Astrocyte (in vitro differentiated cells and primary cell): ENCODE results near the gene NDST4. TPM values are rescaled to one million over a fixed set of nuclear protein-coding genes. Genes with fewer than 3 reads are reported as not detected.

Source experiments
- DNase-seq: peaks from one replicate; pipeline ENCODE4 v3.0.0-alpha.2; 2010; ENCODE audit warnings: low read depth
- FAIRE-seq: peaks from 2 replicates; lab custom pipeline; 2011; peaks lifted over from hg19 to GRCh38; lab: Jason Lieb, UNC
- H2AFZ ChIP-seq: 2 replicates; pipeline ENCODE4 v1.6.0; 2012; ENCODE audit warnings: low read depth, low read length, inconsistent platforms
- H3K27ac ChIP-seq: 2 replicates; pipeline ENCODE4 v1.5.1; 2011; ENCODE audit warnings: low read depth, low read length, inconsistent platforms
- H3K27me3 ChIP-seq: 2 replicates; pipeline ENCODE4 v1.6.0; 2011; ENCODE audit warnings: low read length, inconsistent platforms; ENCODE audit not compliant: insufficient read depth
- H3K36me3 ChIP-seq: 2 replicates; pipeline ENCODE4 v1.5.1; 2011; ENCODE audit warnings: low read length, inconsistent platforms; ENCODE audit not compliant: insufficient read depth
- H3K4me1 ChIP-seq: 2 replicates; pipeline ENCODE4 v1.5.1; 2011; ENCODE audit warnings: low read length, inconsistent platforms; ENCODE audit not compliant: insufficient read depth
- H3K4me2 ChIP-seq: 2 replicates; pipeline ENCODE4 v1.6.0; 2012; ENCODE audit warnings: low read length, inconsistent platforms
- H3K4me3 ChIP-seq: 2 replicates; pipeline ENCODE4 v1.5.1; 2011; ENCODE audit warnings: low read depth, mild to moderate bottlenecking, low read length, inconsistent platforms; ENCODE audit not compliant: insufficient read depth
- H3K79me2 ChIP-seq: 2 replicates; pipeline ENCODE4 v1.6.0; 2012; ENCODE audit warnings: mild to moderate bottlenecking, low read length, inconsistent platforms; ENCODE audit not compliant: insufficient read depth
- H3K9ac ChIP-seq: 2 replicates; pipeline ENCODE4 v1.6.0; 2012; ENCODE audit warnings: mild to moderate bottlenecking, low read length, inconsistent platforms
- H3K9me3 ChIP-seq: 2 replicates; pipeline ENCODE4 v1.5.1; 2012; ENCODE audit warnings: low read depth, mild to moderate bottlenecking, low read length, inconsistent platforms; ENCODE audit not compliant: insufficient read depth
- H4K20me1 ChIP-seq: 2 replicates; pipeline ENCODE4 v1.6.0; 2012; ENCODE audit warnings: low read length, inconsistent platforms; ENCODE audit not compliant: insufficient read depth
- H3K27ac Mint-ChIP-seq: one replicate; pipeline ENCODE4 v1.8.0; 2021; ENCODE audit warnings: mild to moderate bottlenecking, mixed read lengths; ENCODE audit not compliant: unreplicated experiment
- H3K27me3 Mint-ChIP-seq: one replicate; pipeline ENCODE4 v1.8.0; 2021; ENCODE audit warnings: low read depth, mixed read lengths; ENCODE audit not compliant: unreplicated experiment
- H3K36me3 Mint-ChIP-seq: one replicate; pipeline ENCODE4 v1.8.0; 2021; ENCODE audit warnings: low read depth, mixed read lengths; ENCODE audit not compliant: unreplicated experiment
- H3K4me1 Mint-ChIP-seq: one replicate; pipeline ENCODE4 v1.8.0; 2021; ENCODE audit warnings: low read depth, mixed read lengths; ENCODE audit not compliant: unreplicated experiment
- H3K4me3 Mint-ChIP-seq: one replicate; pipeline ENCODE4 v1.8.0; 2021; ENCODE audit warnings: mild to moderate bottlenecking, moderate library complexity, mixed read lengths; ENCODE audit not compliant: unreplicated experiment
- H3K9me3 Mint-ChIP-seq: one replicate; pipeline ENCODE4 v1.8.0; 2021; ENCODE audit warnings: mild to moderate bottlenecking, mixed read lengths; ENCODE audit not compliant: unreplicated experiment
- CTCF ChIP-seq: IDR thresholded peaks from 2 replicates; pipeline ENCODE4 v1.5.1; 2011; ENCODE audit warnings: low read depth, mild to moderate bottlenecking, inconsistent platforms, low read length, moderate library complexity; ENCODE audit not compliant: insufficient read depth
- EZH2 ChIP-seq: IDR thresholded peaks from 2 replicates; pipeline ENCODE4 v1.6.1; 2012; ENCODE audit warnings: mild to moderate bottlenecking, low read length, inconsistent platforms; ENCODE audit not compliant: insufficient read depth
- total RNA-seq: library from RNA; stranded (reverse); gene quantifications from 2 replicates; pipeline ENCODE4 v1.2.1, GENCODE V29; 2021

The NDST4 gene
- total RNA-seq, 1 donor from 2014 or later, result not detected

- no peak overlapping the region for H2AFZ ChIP-seq
Measured at GRCh38 chr4:114782415-114783214, 330.8 kb downstream of the NDST4 start.

GRCh38 chr4:114780205-114780604, 333.2 kb downstream of the NDST4 start:
- H3K9me3 Mint-ChIP-seq, result no peaks in the 10 kb centered on the region
- no peak overlapping the region for H3K4me3 ChIP-seq
- FAIRE-seq, result no peak
- H3K27ac Mint-ChIP-seq, result no peak overlapping the region
- no peaks in the 10 kb centered on the region for H3K9me3 ChIP-seq
- H2AFZ ChIP-seq, result no peak overlapping the region
- peak; percentile 19 for DNase-seq
- H3K79me2 ChIP-seq, result no peaks in the 10 kb centered on the region
- no peak overlapping the region for H3K4me2 ChIP-seq
- no peak overlapping the region for H3K4me3 Mint-ChIP-seq
- peaks cover 21% of the 10 kb centered on the region for H3K4me1 Mint-ChIP-seq
- no peak for TF ChIP-seq EZH2
- TF ChIP-seq CTCF, result peak; percentile 61
- no peak overlapping the region for H3K9ac ChIP-seq
- H3K36me3 Mint-ChIP-seq, result no peaks in the 10 kb centered on the region
- H3K36me3 ChIP-seq, result no peaks in the 10 kb centered on the region
- H4K20me1 ChIP-seq, result no peaks in the 10 kb centered on the region
- H3K27ac ChIP-seq, result no peak overlapping the region
- no peaks in the 10 kb centered on the region for H3K27me3 Mint-ChIP-seq
- H3K4me1 ChIP-seq, result peaks cover 5% of the 10 kb centered on the region
- H3K27me3 ChIP-seq, result no peaks in the 10 kb centered on the region

More at GRCh38 chr4:114782415-114783214, 330.8 kb downstream of the NDST4 start:
- Histone ChIP-seq H3K4me3 (no peak overlapping the region), H3K27ac (no peak overlapping the region), H3K9ac (no peak overlapping the region), H3K27me3 (no peaks in the 10 kb centered on the region), H4K20me1 (no peaks in the 10 kb centered on the region), H3K4me1 (peaks cover 5% of the 10 kb centered on the region), H3K9me3 (no peaks in the 10 kb centered on the region), H3K79me2 (no peaks in the 10 kb centered on the region), H3K36me3 (no peaks in the 10 kb centered on the region), H3K4me2 (peak overlapping the region; percentile 30)
- H3K36me3 Mint-ChIP-seq, result no peaks in the 10 kb centered on the region
- FAIRE-seq (no peak), DNase-seq (peak; percentile 14)
- H3K27me3 Mint-ChIP-seq, result no peaks in the 10 kb centered on the region
- no peak for TF ChIP-seq EZH2
- no peak for TF ChIP-seq CTCF
- peaks cover 21% of the 10 kb centered on the region for H3K4me1 Mint-ChIP-seq
- H3K4me3 Mint-ChIP-seq, result no peak overlapping the region
- H3K9me3 Mint-ChIP-seq, result no peaks in the 10 kb centered on the region
- H3K27ac Mint-ChIP-seq, result peak overlapping the region; percentile 29
